GM21786 (cell line): ENCODE data around the gene MUSK.

Experiments
- ATAC-seq: cut with Tn5 transposase; IDR thresholded peaks from one replicate; pipeline ENCODE4 v1.9.1; 2021; ENCODE audit not compliant: unreplicated experiment

The MUSK gene

DNA sequence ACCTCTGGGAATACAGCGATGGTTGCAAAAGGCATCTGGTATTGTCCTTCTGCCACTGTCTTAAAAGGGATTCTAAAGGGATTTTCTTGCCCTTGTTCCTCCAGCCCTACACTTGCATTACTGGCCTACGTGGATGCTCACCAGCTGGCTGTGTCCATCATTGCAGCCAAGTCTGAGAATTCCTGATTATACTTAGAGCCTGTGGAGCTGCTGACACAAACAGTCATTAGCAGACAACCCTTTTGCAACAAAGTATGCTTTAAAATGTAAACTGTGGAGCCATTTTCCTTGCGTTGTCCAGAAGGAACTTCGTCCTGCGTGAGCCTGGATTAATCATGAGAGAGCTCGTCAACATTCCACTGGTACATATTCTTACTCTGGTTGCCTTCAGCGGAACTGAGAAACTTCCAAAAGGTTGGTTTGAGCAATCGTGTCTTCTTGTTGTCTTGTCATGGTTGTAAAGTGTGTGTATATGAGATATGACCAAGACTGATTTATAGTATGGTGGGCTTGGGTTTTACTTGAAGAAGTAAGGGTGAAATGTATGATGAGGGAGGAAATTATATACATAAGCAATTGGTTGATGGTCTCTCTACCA lies at the start of gene MUSK:
Gene MUSK (plus strand): TSS at position 222 of the 598 bp plus-strand sequence. CDS start 114 bp downstream, at position 336.
- no peak for ATAC-seq

DNA sequence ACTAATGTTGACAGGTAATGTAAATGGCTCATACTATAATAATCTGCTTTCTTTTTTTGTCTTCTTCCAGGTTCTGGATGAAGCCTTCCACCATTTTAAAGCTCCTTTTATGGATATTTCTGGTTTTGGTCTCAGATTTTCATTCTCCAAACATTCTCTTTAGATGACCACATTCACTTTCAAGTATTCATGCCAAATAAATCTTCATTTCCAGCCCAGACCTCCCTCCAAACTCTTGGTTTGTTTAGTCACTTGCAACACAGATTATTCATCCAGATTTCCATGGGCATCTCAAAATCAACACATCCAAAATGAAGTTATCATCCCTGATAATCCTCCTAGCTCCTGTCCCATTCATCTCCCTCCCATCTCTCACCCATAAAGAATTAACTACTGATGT lies 48.8 kb upstream of the MUSK start:
- no peak for ATAC-seq

DNA sequence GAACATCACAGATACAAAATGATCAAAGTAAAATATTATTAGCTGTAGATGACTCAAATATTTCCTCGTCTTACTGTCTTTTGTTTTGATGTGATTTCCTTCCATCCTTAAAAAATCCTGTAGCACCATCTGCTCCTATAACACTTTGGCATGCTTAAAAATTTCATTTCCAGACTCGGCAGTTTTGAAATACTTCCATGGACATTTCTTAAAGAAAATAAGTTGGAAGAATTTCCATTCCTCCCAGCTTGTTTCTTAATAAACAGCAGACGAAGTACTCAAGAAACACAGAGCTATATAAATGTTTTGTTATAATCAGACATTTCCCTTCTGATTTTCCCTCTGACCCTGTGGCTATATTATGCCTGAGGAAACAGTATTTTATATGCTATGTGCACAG lies 47.9 kb upstream of the MUSK start:
- ATAC-seq: no peak

DNA sequence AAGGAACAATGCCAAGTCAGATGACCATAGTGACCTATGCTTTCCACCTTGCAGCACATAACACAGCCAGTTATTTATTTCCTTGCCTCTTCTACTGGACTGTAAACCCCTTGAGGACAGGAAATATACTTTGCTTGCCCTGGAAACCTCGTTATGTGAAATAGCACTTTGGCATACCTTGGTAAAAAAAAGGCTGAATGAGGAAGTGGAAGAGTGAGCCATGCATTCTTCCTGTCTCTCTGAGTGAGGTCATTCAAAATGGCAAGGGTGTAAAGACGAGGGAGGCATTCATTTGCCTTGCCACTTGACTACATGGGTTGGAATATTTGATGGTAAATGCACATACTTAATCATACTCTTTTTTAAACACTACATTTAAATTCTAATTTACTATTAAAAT lies 46.2 kb upstream of the MUSK start:
- ATAC-seq: no peak

- no peak for ATAC-seq
These were observed 45.0 kb upstream of the MUSK start for GRCh38 chr9:110623462-110624025.

GRCh38 chr9:110626101-110626829 lies 42.3 kb upstream of the MUSK start:
- peak; percentile 93 for ATAC-seq

DNA sequence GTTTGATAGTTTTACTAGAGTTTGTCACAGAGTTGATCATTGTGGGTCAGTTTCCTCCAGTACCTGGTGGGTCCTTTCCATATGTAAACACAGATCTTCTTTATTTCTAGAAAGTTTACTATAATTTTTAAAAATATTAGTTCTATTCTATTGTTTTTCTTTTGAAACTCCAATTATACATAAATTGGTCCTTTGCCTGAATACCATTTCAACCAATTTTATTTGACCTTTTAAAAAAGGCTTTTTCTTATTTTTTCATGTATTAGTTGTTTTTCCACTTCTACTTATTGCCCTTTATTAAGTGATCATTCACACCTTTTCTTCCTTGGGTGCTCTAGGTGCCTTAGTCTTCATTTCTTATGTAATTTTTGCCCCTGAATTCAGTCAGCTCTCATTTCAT lies 33.0 kb upstream of the MUSK start:
- no peak for ATAC-seq

DNA sequence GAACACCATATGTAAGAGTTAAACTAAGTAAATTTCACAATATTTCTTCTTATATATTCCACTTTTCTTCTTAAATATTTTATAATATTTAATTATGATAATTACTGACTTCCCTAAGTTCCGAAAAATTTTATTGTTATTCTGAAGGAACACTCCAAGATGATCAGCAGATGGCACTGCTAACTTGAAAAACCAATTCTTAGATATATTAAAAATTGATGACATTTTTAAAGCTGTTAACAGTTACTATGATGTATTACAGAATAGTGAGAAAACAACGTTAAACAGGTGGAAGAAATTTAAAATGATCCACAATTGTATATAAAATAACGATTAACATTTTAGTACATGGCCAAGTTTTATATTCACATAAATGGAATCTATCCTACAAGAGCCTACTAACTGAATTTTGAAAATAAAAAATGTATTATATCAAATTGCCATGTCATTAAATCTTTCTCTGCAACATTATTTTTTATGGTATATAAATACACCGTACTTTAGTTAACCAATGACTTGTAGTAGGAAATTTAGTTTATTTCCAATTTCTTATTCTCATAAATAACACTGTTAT lies 30.1 kb upstream of the MUSK start:
- ATAC-seq: no peak

DNA sequence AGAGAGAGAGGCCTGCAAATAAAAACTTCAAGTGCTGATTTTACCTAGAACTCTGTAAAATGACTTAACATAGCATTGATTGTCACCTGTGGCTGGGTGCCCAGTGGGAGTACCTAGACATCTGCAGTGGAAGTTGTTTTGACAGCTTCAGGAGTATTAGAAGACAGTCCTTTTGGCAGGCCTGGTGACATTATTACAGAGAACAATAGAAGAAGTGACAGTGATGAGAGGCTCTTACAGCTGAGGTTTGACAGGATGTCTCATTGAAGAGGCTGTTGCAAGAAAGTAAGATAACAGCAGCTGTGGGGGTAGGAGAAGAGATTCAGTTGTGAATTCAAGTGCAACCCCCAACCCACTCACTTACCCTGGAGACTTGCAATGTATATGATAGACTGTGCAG lies 27.9 kb upstream of the MUSK start:
- no peak for ATAC-seq

GRCh38 chr9:110641293-110641692 lies 27.3 kb upstream of the MUSK start:
- no peak for ATAC-seq

DNA sequence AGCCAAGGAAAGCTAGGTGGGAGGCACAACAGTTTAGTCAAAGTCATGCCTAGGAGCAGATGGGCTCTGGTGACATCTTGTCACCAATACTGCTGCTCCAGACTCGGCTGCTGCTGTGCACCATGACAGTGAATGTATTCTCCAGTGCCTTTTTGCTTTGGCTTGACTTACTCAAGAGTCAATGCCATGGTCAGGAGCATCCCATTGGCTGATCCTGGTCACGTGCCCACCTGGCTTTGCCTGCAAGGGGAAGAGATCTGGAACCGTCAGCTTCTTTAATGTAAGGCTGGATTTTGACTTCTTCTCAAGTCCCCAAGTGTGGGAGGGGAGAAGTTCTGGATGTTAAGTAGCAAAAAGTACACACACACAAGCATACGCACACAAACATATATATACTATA lies 19.9 kb upstream of the MUSK start:
- ATAC-seq: no peak

DNA sequence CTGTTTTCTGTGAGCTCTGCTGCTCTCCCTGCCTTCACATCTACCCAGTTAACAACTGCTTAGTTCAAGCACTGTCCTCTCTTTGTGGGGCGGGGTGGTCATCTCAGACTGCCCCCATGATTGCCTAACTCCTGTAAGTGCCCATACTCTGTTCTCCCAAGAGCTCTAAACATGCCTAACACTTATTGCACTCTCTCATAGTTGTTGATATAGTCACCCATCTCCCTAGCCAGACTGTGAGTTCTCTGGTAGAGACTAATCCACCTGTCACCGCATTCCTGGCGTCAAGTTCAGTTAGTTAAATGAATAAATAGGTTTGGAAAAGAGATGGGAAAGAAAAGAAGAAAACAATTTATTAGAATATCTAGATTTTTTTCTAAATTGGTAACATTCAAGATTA lies 18.3 kb upstream of the MUSK start:
- ATAC-seq: no peak

DNA sequence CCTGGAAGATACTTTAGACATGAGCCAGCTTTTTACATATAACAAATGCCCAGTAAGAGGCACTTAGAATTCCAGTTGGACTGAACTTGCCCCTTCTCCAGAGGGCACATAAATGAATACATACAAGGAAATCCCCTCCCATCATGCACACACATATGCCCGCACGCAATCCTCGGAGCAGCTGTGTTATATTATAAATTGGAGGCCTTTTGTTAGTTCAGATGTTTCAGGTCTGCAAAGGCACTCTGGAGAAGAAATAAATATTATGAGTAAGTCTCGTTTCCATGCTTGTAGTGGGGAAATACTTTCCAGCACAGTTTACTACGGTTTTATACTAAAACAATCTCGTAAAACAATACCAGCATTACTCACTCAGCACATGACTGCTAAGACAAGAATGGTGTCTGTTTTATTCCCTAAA lies 17.6 kb upstream of the MUSK start:
- no peak for ATAC-seq

DNA sequence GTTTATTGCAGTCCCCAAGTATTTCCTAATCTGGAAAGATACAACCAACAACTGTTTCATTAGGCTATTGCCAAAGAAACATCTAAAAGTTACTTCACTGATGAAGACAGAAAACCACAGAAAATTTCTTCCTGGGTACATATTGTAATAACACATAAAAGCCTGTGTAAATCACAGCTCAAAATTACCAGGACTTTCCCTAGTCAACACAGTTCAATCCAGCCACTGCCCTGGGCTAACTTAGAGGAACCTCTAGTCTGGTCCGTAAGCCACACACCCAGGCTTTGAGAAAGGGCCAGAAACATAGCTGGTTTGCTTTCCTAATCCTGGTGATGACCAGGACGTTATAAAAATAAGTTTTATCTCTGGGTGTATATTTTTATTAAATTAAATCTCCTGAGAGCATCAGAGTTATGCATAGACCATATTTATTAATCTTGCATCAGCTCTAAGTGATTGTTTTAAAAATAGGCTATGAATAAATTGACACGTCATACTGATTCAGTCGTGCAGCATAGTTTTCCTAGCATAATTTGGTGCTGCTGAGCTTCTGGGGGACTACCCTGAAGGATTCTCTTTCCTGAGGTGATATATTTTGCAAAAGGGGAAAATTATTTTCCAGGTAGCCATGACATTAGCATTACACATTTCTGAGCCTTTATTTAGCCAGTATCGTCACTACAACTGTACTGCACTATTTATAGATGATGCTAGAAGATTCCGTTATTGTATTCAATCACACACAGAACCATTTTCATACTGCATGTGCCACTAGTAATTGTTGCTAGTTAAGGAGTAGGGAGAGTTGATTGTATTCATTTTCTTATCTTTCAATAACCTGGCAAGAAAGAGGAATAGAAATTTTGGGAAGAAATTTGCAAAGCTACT lies 12.6 kb upstream of the MUSK start:
- no peak for ATAC-seq

GRCh38 chr9:110659891-110660541 lies 8.6 kb upstream of the MUSK start:
- no peak for ATAC-seq

DNA sequence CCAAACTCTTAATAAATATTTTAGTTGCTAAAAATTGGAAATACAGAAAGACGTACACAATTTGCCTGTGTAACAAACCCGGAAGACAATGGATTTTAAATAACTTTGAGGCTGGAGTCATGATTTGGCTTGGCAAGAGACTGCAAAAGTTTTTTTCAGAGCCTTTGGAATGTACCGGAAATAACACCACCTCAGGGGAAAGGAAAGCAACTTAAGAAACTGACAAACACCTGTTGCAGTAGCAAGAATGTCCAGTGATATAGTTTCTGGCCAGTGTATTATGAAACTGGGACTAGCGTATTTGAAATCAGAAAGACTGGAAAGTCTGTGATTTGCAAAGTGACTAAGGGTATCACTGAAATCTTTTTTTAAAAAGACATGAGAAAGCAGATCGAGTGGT lies 842 bp downstream of the MUSK start:
- ATAC-seq: no peak

DNA sequence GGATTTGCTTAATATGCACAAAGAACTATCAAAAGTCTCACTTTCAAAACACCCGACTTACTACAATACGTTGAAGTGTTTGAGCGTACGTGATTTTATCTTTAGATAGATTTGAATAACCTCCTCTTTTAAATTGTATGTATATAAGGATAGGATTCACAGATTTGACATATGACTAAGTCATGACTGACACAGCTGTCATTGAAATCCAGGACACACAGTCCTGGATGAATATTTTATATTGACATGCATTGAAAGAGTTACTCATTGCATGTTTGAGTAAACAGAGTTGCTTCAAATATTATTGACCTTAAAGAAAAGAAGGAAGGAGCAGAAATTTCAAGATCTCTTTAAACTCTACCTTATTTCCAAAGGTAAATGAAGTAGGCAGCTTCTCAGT lies 3.3 kb downstream of the MUSK start:
- ATAC-seq: no peak

DNA sequence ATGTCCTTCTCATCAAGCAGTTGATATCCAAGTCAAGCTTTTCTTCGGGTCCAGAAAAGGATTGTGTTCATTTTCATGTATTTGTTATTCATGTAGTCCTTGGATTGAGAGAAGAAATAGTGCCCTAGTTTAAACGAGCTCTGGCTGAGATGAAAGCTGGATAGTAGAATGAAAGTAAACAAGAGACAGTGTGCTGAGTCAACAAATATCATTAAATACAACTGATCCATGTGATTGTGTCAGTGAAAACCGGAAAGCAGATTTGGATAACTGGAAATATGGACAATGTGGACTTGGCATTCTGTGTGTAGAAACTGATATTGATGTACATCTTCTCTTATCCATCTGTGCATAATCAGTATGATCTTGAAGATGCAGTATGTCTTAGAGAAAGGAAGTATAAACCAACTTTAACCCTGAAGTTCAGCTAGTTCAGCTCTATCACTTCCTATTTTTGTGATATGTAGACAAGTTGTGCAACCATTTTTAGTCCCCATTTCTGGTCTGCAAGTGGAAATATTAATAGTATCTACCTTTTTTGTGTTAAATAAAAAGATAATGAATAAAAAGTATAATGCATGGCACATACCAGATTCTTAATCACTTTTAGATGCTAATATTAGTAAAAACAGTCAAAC lies 4.4 kb downstream of the MUSK start:
- no peak for ATAC-seq

- ATAC-seq: no peak
These were observed 18.9 kb downstream of the MUSK start for GRCh38 chr9:110687497-110687896.

DNA sequence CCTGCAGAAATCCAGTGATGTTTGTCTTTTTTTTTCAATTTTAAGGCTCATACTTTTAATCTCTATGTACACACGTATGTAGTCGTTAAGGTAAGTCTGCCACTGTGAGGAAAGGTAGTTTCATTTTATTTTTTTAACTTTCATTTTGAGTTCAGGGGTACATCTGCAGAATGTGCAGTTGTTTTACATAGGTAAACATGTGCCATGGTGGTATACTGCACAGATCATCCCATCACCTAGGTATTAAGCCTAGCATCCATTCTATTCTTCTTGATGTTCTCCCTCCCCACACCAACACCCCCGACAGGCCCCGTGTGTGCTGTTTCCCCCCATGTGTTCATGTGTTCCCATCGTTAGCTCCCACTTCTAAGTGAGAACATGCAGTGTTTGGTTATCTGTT lies 19.7 kb downstream of the MUSK start:
- no peak for ATAC-seq
